GM12878 (cell line): ENCODE results near the gene FSIP1. TPM values are rescaled to one million over a fixed set of nuclear protein-coding genes. Genes with fewer than 3 reads are reported as not detected.

Experiments used
- ASH2L ChIP-seq: fragments of 300-600, 200-600 bp; sonication (generic); IDR thresholded peaks from 2 replicates; pipeline ENCODE4 v1.6.1; 2017; ENCODE audit warnings: low read depth, mild to moderate bottlenecking, borderline replicate concordance
- CEBPB ChIP-seq, 2 experiments: fragments of 150-350 bp in 1 of 2; IDR thresholded peaks; 2 replicates each; pipeline ENCODE4 v1.6.1; 2012 to 2014; ENCODE audit warnings: low read depth in 2 of 2, low read length in 2 of 2, borderline replicate concordance in 1 of 2, inconsistent platforms in 1 of 2
- FOS ChIP-seq: IDR thresholded peaks from 3 replicates; pipeline ENCODE4 v1.6.1; 2011; ENCODE audit warnings: borderline replicate concordance; ENCODE audit not compliant: insufficient read length; ENCODE audit errors: extremely low read depth
- HDAC6 ChIP-seq: fragments of 200-600 bp; sonication (generic); IDR thresholded peaks from one replicate; pipeline ENCODE4 v1.8.0; 2017; ENCODE audit warnings: antibody characterized with exemption; ENCODE audit not compliant: unreplicated experiment
- NBN ChIP-seq: fragments of 450-650 bp; IDR thresholded peaks from 2 replicates; pipeline ENCODE4 v1.6.1; 2016
- TARDBP ChIP-seq: IDR thresholded peaks from 2 replicates; pipeline ENCODE4 v1.6.1; 2016; ENCODE audit warnings: borderline replicate concordance
- TCF12 ChIP-seq: IDR thresholded peaks from 2 replicates; pipeline ENCODE4 v1.6.1; 2011; ENCODE audit warnings: low read depth, mild to moderate bottlenecking, low read length
- ZNF622 ChIP-seq: fragments of 450-650 bp; IDR thresholded peaks from 2 replicates; pipeline ENCODE4 v1.6.1; 2017; ENCODE audit warnings: mild to moderate bottlenecking, inconsistent platforms
- polyA plus RNA-seq, 11 experiments: library from polyadenylated mRNA; depleted of rRNA in 4 of 11; unstranded in 6 of 11; stranded (reverse) in 5 of 11; fragments of >200 nt; fragmentation: Nextera tagmentation in 4 of 11; fragmentation: Illumina TruSeq in 1 of 11; extraction: Ambion mirVana in 4 of 11; extraction: Trizol in 1 of 11; gene quantifications; 1 replicate in 1 of 11; 2 replicates in 10 of 11; pipeline versions ENCODE4 v1.2.1 to v1.2.3, GENCODE V29; 2011 to 2016; ENCODE audit warnings: inconsistent platforms in 2 of 11, missing spikeins in 2 of 11, low read depth in 1 of 11
- total RNA-seq, 4 experiments: library from RNA; depleted of rRNA in 3 of 4; stranded (reverse); fragments of >200 nt in 3 of 4; fragmentation: Illumina TruSeq in 1 of 4; extraction: Trizol in 1 of 4; gene quantifications; 2 replicates each; pipeline versions ENCODE4 v1.2.1 to v1.2.3, GENCODE V29; 2013 to 2021
- TF ChIP-seq, protein P1 (sequence below): fragments of 450-650 bp; formaldehyde crosslinking; IDR thresholded peaks from 2 replicates; pipeline ENCODE4 v1.4.0; 2020; ENCODE audit warnings: mild to moderate bottlenecking, moderate library complexity
- TF ChIP-seq, protein P2 (sequence below): IDR thresholded peaks from 2 replicates; pipeline ENCODE4 v1.6.1; 2011; ENCODE audit warnings: borderline replicate concordance, low read depth, mild to moderate bottlenecking, moderate library complexity, mixed read lengths, low read length; ENCODE audit not compliant: insufficient read depth; ENCODE audit errors: extremely low read length
- TF ChIP-seq, protein P3 (sequence below), 3 experiments: IDR thresholded peaks in 2 of 3; conservative IDR thresholded peaks in 1 of 3; 2 replicates each; pipeline ENCODE4 v1.5.1; 2011; ENCODE audit warnings: low read depth in 3 of 3, low read length in 3 of 3, mild to moderate bottlenecking in 3 of 3, control low read depth in 2 of 3, moderate library complexity in 2 of 3, inconsistent platforms in 1 of 3, mixed read lengths in 1 of 3; ENCODE audit not compliant: control insufficient read depth in 2 of 3, insufficient read depth in 1 of 3; ENCODE audit errors: extremely low read depth in 1 of 3
- TF ChIP-seq, protein P4 (sequence below): IDR thresholded peaks from 2 replicates; pipeline ENCODE4 v1.6.1; 2012; ENCODE audit warnings: improper control_type of control experiment, low read depth, low read length; ENCODE audit not compliant: insufficient replicate concordance

FSIP1 gene
- total and polyA plus RNA-seq, 10 of the 15 experiments (the other 5 are each of a cell fraction or from before 2014, with no cell fraction given) = 0.15 to 0.67 (median 0.35) TPM

DNA sequence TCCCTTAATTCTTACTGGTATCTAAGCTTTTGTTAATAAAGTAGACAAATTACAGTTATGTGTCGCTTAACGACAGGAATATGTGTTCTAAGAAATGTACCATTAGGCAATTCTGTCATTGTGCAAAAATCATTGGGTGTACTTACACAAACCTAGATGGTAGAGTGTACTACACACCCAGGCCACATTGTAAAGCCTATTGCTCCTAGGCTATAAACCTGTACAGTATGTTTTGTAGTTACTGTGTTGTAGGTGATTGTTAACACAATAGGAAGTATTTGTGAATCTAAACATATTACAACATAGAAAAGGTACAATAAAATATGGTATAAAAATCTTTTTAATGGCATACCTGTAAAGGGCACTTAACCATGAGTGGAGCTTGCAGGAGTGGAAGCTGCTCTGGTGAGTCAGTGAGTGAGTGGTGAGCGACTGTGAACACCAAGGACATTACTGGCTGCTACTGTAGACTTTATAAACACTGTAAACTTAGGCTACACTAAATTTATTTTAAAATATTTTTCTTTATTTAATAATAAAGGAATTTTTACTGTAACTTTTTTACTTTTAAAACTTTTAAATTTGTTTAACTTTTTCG, 47.4 kb downstream of the FSIP1 start (continued):
- TF ChIP-seq, protein P1, sequence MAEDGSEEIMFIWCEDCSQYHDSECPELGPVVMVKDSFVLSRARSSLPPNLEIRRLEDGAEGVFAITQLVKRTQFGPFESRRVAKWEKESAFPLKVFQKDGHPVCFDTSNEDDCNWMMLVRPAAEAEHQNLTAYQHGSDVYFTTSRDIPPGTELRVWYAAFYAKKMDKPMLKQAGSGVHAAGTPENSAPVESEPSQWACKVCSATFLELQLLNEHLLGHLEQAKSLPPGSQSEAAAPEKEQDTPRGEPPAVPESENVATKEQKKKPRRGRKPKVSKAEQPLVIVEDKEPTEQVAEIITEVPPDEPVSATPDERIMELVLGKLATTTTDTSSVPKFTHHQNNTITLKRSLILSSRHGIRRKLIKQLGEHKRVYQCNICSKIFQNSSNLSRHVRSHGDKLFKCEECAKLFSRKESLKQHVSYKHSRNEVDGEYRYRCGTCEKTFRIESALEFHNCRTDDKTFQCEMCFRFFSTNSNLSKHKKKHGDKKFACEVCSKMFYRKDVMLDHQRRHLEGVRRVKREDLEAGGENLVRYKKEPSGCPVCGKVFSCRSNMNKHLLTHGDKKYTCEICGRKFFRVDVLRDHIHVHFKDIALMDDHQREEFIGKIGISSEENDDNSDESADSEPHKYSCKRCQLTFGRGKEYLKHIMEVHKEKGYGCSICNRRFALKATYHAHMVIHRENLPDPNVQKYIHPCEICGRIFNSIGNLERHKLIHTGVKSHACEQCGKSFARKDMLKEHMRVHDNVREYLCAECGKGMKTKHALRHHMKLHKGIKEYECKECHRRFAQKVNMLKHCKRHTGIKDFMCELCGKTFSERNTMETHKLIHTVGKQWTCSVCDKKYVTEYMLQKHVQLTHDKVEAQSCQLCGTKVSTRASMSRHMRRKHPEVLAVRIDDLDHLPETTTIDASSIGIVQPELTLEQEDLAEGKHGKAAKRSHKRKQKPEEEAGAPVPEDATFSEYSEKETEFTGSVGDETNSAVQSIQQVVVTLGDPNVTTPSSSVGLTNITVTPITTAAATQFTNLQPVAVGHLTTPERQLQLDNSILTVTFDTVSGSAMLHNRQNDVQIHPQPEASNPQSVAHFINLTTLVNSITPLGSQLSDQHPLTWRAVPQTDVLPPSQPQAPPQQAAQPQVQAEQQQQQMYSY (CRISPR knock-in tag) = no peak
- TF ChIP-seq, protein P2, sequence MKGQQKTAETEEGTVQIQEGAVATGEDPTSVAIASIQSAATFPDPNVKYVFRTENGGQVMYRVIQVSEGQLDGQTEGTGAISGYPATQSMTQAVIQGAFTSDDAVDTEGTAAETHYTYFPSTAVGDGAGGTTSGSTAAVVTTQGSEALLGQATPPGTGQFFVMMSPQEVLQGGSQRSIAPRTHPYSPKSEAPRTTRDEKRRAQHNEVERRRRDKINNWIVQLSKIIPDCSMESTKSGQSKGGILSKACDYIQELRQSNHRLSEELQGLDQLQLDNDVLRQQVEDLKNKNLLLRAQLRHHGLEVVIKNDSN = no peak
- TF ChIP-seq HDAC6 = no peak
- TF ChIP-seq ZNF622 = no peak
- TF ChIP-seq NBN = no peak
- TF ChIP-seq, protein P3, sequence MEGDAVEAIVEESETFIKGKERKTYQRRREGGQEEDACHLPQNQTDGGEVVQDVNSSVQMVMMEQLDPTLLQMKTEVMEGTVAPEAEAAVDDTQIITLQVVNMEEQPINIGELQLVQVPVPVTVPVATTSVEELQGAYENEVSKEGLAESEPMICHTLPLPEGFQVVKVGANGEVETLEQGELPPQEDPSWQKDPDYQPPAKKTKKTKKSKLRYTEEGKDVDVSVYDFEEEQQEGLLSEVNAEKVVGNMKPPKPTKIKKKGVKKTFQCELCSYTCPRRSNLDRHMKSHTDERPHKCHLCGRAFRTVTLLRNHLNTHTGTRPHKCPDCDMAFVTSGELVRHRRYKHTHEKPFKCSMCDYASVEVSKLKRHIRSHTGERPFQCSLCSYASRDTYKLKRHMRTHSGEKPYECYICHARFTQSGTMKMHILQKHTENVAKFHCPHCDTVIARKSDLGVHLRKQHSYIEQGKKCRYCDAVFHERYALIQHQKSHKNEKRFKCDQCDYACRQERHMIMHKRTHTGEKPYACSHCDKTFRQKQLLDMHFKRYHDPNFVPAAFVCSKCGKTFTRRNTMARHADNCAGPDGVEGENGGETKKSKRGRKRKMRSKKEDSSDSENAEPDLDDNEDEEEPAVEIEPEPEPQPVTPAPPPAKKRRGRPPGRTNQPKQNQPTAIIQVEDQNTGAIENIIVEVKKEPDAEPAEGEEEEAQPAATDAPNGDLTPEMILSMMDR (IDR thresholded peaks at IDR 0.05 in 2 of 3, conservative IDR thresholded peaks at IDR 0.05 in 1 of 3; ENCODE audit: control insufficient read depth in 2 of 3, extremely low read depth in 1 of 3, insufficient read depth in 1 of 3, low read depth in 3 of 3, low read length in 3 of 3) = no peak
- TF ChIP-seq TARDBP = no peak
- no peak for TF ChIP-seq TCF12
- TF ChIP-seq, protein P4, sequence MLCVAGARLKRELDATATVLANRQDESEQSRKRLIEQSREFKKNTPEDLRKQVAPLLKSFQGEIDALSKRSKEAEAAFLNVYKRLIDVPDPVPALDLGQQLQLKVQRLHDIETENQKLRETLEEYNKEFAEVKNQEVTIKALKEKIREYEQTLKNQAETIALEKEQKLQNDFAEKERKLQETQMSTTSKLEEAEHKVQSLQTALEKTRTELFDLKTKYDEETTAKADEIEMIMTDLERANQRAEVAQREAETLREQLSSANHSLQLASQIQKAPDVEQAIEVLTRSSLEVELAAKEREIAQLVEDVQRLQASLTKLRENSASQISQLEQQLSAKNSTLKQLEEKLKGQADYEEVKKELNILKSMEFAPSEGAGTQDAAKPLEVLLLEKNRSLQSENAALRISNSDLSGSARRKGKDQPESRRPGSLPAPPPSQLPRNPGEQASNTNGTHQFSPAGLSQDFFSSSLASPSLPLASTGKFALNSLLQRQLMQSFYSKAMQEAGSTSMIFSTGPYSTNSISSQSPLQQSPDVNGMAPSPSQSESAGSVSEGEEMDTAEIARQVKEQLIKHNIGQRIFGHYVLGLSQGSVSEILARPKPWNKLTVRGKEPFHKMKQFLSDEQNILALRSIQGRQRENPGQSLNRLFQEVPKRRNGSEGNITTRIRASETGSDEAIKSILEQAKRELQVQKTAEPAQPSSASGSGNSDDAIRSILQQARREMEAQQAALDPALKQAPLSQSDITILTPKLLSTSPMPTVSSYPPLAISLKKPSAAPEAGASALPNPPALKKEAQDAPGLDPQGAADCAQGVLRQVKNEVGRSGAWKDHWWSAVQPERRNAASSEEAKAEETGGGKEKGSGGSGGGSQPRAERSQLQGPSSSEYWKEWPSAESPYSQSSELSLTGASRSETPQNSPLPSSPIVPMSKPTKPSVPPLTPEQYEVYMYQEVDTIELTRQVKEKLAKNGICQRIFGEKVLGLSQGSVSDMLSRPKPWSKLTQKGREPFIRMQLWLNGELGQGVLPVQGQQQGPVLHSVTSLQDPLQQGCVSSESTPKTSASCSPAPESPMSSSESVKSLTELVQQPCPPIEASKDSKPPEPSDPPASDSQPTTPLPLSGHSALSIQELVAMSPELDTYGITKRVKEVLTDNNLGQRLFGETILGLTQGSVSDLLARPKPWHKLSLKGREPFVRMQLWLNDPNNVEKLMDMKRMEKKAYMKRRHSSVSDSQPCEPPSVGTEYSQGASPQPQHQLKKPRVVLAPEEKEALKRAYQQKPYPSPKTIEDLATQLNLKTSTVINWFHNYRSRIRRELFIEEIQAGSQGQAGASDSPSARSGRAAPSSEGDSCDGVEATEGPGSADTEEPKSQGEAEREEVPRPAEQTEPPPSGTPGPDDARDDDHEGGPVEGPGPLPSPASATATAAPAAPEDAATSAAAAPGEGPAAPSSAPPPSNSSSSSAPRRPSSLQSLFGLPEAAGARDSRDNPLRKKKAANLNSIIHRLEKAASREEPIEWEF = no peak
- TF ChIP-seq ASH2L = no peak
- no peak for TF ChIP-seq FOS
- no peak for TF ChIP-seq CEBPB (IDR thresholded peaks at IDR 0.05; ENCODE audit: borderline replicate concordance in 1 of 2, low read depth in 2 of 2, low read length in 2 of 2)
- TF ChIP-seq, all 136 proteins: peak for 0
